GM21367 (cell line): ENCODE measurements around the gene GPR142.

Experiments
- ATAC-seq: cut with Tn5 transposase; IDR thresholded peaks from one replicate; pipeline ENCODE4 v1.9.1; 2021; ENCODE audit not compliant: unreplicated experiment

GPR142 gene

GRCh38 chr17:74367206-74367605, at the start of gene GPR142:
GPR142 (plus strand) TSS chr17:74367506; CDS start chr17:74369541, 2,035 bp downstream.
- no peak for ATAC-seq

DNA sequence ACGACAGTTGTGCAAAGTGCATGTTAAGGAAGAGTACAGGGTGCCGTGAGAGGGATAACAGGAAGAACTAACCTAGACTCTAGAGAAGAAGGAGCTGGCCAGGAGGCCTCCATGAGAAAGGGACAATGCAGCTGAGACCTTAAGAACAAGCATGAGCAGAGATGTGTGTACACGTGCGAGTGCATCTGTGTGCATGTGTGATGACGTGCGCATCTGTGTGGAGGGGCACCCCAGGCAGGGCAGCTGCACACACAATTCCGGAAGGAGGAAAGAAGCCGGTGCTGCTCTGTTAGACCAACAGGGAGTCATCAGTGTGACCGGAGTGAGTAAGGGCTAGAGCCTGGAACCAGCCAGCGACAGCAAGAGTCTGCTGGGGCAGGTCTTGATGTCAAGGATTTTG, 48.9 kb upstream of the GPR142 start:
- no peak for ATAC-seq

DNA sequence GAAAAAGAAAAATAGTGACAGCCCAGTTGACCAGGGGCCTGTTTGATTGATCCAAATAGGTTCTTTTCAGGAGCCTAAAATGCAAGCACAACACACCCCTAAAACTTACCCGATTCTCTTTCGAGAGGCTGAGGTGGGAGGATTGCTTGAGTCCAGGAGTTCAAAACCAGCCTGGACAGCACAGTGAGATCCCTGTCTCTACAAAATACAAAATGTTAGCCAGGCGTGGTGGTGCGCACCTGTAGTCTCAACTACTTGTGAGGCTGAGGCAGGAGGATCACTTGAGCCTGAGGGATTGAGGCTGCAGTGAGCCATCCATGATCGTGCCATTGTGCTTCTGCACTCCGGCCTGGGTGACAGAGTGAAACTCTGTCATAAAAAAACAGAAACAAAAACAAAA, 42.8 kb upstream of the GPR142 start:
- ATAC-seq = no peak

DNA sequence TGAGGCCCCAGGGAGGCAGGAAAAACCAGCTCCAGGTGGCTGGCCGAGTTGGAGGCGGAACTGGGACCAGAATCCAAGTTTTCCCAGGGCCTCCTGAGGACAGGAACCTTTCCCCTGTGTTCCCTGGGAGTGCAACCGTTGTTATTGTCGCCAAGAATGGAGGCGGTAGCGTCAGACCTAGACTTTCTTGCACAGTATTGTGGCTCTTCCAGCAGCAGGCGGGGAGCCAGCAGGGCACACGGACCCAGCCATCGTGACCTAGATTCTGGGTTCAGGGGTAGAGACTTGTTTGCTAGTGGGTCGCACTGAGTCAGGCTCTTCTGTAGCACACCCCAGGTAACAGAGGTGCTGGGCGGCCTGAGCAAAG, 41.9 kb upstream of the GPR142 start:
- ATAC-seq = no peak

GRCh38 chr17:74325743-74326379, 41.4 kb upstream of the GPR142 start, which contains the start of gene KIF19:
KIF19 (plus strand) TSS chr17:74326226; CDS start chr17:74326350, 124 bp downstream.
- ATAC-seq = no peak

DNA sequence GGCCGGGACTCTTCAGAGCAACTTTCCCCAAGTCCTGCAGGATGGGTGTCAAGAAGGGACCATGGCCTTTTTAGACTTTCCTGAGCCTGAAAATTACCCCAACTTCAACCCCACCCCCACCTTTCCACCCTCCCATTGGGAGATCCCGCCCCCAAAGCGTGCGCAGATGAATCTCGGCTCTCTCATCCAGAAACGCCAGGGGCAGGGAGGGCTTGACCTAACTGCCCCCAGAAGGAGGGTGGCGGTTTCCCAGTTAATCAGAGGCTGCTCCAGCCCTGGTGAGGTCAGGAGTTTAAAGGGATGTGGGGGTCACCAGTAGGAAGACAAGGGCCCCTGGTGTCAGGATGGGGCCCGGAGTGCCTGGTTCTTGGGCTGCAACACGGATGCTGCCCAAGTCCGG, 40.8 kb upstream of the GPR142 start:
- ATAC-seq = no peak

- ATAC-seq = no peak
Measured at GRCh38 chr17:74328487-74328886, 38.8 kb upstream of the GPR142 start.

DNA sequence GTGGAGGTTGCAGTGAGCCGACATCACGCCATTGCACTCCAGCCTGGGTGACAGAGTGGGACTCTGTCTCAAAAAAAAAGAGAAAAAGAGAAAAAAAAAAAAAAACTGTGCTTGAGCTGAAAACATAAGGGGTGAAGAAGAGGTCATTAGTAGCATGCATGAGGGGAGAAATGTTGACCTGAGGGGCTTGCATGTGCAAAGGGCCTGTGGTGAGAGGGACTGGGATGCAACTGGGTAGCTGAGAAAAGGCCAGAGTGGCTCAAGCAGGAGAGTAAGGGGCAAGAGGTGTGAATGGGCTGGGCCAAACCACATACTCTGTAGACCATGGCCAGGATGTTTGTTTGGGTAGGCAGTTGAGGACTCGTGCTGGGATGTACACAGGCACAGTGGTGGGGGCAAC, 37.9 kb upstream of the GPR142 start:
- ATAC-seq = no peak

- no peak for ATAC-seq
Measured at GRCh38 chr17:74330446-74330845, 36.9 kb upstream of the GPR142 start.

DNA sequence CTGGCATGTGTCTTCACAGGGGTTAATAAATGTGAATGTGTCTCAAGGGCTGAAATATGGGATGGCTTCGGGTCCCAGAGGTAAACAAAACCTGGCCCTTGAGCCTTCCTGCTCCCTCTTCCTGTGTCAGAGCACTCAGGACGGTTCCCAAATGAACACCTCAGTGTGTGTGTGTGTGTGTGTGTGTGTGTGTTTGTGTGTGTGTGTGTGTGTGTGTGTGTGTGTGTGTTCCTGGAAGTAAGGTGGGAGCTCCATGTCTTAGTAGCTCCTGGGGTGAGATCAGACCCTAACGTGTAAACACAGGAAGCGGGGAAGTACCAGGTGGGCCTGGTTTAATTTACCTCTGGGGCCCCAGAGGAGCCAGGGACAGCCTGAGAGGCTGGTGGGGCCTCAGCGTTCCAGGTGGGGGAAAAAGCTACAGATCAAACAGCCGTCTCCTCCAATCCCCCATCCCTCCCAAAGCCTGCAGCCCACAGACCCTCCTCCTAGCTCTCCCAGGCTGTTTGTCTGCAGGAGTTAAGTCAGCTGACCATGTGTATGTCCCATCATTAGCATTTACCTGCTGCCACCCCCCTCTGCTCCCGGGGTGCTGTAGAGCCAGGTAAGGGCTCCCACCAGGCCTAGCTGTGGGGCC, 35.2 kb upstream of the GPR142 start:
- ATAC-seq = no peak

DNA sequence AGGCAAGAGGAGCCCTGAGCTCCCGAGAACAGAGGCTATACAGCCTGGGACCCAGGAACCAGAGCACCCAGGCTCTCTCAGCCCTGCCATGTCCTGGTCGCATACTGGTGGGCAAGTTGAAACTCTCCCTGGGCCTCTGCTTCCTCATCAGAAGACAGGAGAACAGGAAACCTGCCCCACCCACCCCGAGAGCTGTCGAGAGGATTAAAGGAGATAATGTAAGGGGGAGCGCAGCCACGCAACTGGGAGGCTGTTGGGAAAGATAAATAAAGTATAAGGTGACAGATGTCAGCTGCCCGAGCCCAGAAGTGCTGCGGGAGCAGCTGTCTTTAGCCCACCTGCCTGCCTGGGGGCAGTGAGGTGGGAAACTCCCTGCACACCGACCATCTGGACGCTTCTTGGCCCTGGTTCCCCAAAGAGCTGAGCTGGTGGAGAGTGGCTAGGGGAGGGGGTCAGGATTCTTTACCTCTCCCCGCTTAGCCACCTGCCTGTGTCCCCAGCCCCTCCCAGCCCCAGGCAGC, 34.5 kb upstream of the GPR142 start:
- no peak for ATAC-seq

DNA sequence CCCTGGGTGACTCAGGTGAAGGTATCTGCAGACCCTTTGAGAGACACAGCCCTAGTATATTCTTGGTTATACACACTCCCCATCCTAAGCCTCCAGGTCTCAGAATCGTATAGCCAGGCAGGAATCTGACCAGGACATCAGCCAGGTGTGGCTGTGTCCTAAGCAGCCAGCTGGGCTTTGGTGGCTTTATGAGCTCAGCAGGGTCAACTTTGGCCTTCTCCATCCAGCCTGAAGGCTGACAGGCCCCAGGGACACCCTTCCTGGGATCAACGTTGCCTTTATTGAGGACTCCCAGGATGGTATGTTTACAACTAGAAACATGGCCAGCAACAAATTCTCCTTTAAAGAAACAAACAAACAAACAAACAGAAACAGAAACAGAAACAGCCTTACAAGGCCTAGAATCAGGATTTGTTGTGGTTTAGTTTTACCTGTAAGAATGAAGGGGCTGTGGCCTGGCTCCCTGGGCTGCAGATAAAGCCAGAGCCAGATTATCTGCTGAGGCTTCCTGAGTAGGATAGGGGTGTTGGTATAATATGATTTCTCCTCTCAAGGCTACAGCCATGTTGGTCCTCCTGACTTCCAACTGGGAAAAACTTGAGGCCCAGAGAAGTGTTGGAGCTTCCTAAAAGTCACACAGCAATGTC, 32.8 kb upstream of the GPR142 start:
- no peak for ATAC-seq

- no peak for ATAC-seq
Measured at GRCh38 chr17:74335529-74336062, 31.7 kb upstream of the GPR142 start.

DNA sequence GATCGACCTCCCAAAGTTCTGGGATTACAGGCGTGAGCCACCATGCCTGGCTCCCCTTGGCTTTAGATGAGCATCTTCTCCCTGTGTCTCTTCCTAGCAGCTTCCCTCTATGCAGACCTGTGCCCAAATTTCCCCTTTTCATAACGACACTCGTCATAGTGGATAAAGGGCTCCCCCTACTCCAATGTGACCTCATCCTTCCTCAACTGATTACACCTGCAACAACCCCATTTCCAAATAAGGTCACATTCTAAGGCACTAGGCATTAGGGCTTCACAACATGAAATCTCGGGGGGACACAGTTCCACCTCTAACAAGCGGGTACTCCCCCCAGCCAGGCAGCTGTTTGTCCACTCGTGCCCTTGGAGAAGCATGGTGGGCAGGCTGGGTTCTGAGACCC, 31.0 kb upstream of the GPR142 start:
- ATAC-seq = no peak

- ATAC-seq = no peak
Measured at GRCh38 chr17:74337834-74338500, 29.3 kb upstream of the GPR142 start.

- no peak for ATAC-seq
Measured at GRCh38 chr17:74339537-74340195, 27.6 kb upstream of the GPR142 start.

- ATAC-seq = no peak
Measured at GRCh38 chr17:74340470-74341023, 26.8 kb upstream of the GPR142 start.

- ATAC-seq = no peak
Measured at GRCh38 chr17:74342224-74342623, 25.1 kb upstream of the GPR142 start.

- ATAC-seq = no peak
Measured at GRCh38 chr17:74343121-74343520, 24.2 kb upstream of the GPR142 start.

DNA sequence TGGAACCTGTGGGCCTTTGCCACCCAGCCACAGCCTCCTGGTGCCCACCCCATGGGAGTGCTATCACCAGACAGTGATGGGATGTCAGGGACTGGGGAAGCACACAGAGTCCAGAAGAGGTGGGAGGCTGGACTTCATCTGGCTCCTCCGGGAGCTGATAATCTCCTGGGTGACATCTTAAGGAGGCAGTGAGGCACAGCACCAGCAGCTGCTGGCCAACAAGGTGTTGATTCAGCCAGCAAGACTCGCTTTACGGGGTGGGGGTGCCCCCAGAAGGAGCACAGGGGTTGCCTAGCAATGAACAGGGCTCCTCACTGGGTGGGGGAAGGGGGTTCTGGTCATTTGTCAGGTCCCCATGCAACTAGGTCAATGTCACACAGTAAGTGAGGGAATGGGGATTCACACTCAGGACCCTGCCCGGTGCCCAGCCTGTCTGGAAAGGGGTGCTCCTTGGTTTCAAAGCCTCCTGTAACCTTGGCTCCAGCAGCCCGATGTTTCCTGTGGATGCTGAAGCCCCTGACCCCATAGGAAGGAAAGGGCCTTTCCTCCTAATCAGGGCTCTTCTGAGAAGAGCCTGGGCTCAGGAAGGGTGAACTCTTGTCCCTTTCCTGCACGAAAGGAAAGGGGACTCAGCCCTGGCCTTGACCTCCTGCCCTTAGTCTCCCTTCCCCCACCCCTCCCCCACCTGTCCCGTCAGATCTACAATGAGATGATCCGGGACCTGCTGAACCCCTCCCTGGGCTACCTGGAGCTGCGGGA, 23.6 kb upstream of the GPR142 start:
- no peak for ATAC-seq
